Neutrophil (primary cell): ENCODE results near the gene RAB33B.

Experiments
- H3K27ac ChIP-seq: fragments of 200-600 bp; sonication (generic); 2 replicates; pipeline ENCODE4 v1.5.1; 2016; ENCODE audit warnings: mild to moderate bottlenecking, moderate library complexity
- H3K27me3 ChIP-seq: fragments of 200-600 bp; sonication (generic); 2 replicates; pipeline ENCODE4 v1.6.0; 2016; ENCODE audit warnings: mild to moderate bottlenecking
- H3K36me3 ChIP-seq: fragments of 200-600 bp; sonication (generic); 2 replicates; pipeline ENCODE4 v1.5.1; 2017
- H3K4me1 ChIP-seq, 2 experiments: fragments of 200-600 bp in 1 of 2; sonication (generic) in 1 of 2; 1 replicate in 1 of 2; 2 replicates in 1 of 2; pipeline versions ENCODE4 v1.5.1 to v1.6.1; 2013 to 2016; ENCODE audit warnings: low read depth in 1 of 2, low read length in 1 of 2, mild to moderate bottlenecking in 1 of 2, moderate library complexity in 1 of 2; ENCODE audit not compliant: control insufficient read depth in 1 of 2, insufficient read depth in 1 of 2
- H3K4me3 ChIP-seq, 2 experiments: fragments of 200-600 bp in 1 of 2; sonication (generic) in 1 of 2; 1 replicate in 1 of 2; 2 replicates in 1 of 2; pipeline ENCODE4 v1.5.1; 2013 to 2016; ENCODE audit warnings: low read depth in 1 of 2, low read length in 1 of 2, mild to moderate bottlenecking in 1 of 2, moderate library complexity in 1 of 2
- H3K9me3 ChIP-seq: fragments of 200-600 bp; sonication (generic); 2 replicates; pipeline ENCODE4 v1.5.1; 2016
- CTCF ChIP-seq: fragments of 200-600 bp; sonication (generic); IDR thresholded peaks from 2 replicates; pipeline ENCODE4 v1.5.1; 2016; ENCODE audit warnings: antibody characterized with exemption

Gene RAB33B

GRCh38 chr4:139509727-139510410 is 55.9 kb downstream of the RAB33B start:
- Histone ChIP-seq H3K4me3 (no peak overlapping the region), H3K36me3 (no peaks in the 10 kb centered on the region), H3K4me1 (peaks cover 3 to 5% of the 10 kb centered on the region in 2 experiments), H3K27me3 (no peaks in the 10 kb centered on the region), H3K9me3 (no peaks in the 10 kb centered on the region), H3K27ac (no peak overlapping the region)
- TF ChIP-seq CTCF: no peak

- Histone ChIP-seq H3K9me3 (no peaks in the 10 kb centered on the region), H3K36me3 (no peaks in the 10 kb centered on the region), H3K27me3 (no peaks in the 10 kb centered on the region), H3K27ac (no peak overlapping the region), H3K4me3 (no peak overlapping the region), H3K4me1 (no peaks in the 10 kb centered on the region)
- no peak for TF ChIP-seq CTCF
These were observed 57.4 kb downstream of the RAB33B start for GRCh38 chr4:139511320-139511719.

GRCh38 chr4:139514382-139515059 is 60.6 kb downstream of the RAB33B start:
- H3K4me3 ChIP-seq: no peak overlapping the region
- H3K4me1 ChIP-seq: no peaks in the 10 kb centered on the region
- H3K9me3 ChIP-seq: no peaks in the 10 kb centered on the region
- H3K27me3 ChIP-seq: no peaks in the 10 kb centered on the region
- TF ChIP-seq CTCF: no peak
- no peak overlapping the region for H3K27ac ChIP-seq
- no peaks in the 10 kb centered on the region for H3K36me3 ChIP-seq

DNA sequence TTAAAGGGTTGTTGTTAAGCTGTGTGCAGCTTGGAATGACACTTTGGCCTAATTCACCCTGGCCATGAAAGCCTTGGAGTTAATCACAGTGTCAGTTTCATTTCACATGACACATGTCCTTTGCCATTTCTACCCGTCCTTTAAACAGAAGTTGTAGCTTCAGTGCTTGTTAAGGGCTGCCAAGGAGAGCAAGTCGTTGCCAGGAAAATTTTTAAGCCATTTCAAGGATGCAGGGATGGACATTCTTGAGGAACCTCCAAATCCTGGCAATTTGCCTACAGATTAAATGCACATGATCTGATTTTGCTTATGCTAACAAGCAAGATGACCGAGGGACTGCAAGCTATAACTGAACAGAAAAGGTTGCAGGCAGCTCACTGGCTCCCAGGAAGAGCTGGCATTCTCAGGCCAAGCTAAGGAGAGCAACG is 61.6 kb downstream of the RAB33B start:
- Histone ChIP-seq H3K4me1 (no peaks in the 10 kb centered on the region), H3K4me3 (no peak overlapping the region), H3K27me3 (no peaks in the 10 kb centered on the region), H3K27ac (no peak overlapping the region), H3K36me3 (no peaks in the 10 kb centered on the region), H3K9me3 (no peaks in the 10 kb centered on the region)
- no peak for TF ChIP-seq CTCF

GRCh38 chr4:139521754-139522401 is 68.0 kb downstream of the RAB33B start:
- H3K36me3 ChIP-seq: no peaks in the 10 kb centered on the region
- TF ChIP-seq CTCF: no peak
- no peaks in the 10 kb centered on the region for H3K9me3 ChIP-seq
- H3K4me1 ChIP-seq: peaks cover 4 to 8% of the 10 kb centered on the region in 2 experiments
- no peaks in the 10 kb centered on the region for H3K27me3 ChIP-seq
- H3K4me3 ChIP-seq: no peak overlapping the region
- no peak overlapping the region for H3K27ac ChIP-seq
